ENCODE results near the gene KANSL1.

DNA sequence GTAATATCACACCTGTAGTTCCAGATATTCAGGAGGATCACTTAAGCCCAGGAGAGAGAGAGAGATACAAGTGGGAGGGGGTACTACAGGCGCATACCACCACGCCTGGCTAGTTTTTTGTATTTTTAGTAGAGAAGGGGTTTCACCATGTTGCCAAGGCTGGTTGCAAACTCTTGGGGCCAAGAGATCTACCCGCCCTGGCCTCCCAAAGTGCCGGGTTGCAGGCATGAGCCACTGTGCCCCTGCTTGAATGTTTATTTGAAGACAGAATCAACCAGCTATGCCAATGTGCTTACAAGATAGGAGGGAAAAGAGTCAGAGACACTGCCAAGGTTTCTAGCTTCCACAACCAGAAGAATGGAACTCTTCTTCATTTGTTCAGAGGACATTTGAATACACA is 106.4 kb downstream of the KANSL1 start:
- TF ChIP-seq POLR2A (IDR thresholded peaks at IDR 0.05) (no peak), POLR2AphosphoS5 (IDR thresholded peaks at IDR 0.05) (no peak), EP300 (IDR thresholded peaks at IDR 0.05) (no peak)
- TF ChIP-seq, protein P1, sequence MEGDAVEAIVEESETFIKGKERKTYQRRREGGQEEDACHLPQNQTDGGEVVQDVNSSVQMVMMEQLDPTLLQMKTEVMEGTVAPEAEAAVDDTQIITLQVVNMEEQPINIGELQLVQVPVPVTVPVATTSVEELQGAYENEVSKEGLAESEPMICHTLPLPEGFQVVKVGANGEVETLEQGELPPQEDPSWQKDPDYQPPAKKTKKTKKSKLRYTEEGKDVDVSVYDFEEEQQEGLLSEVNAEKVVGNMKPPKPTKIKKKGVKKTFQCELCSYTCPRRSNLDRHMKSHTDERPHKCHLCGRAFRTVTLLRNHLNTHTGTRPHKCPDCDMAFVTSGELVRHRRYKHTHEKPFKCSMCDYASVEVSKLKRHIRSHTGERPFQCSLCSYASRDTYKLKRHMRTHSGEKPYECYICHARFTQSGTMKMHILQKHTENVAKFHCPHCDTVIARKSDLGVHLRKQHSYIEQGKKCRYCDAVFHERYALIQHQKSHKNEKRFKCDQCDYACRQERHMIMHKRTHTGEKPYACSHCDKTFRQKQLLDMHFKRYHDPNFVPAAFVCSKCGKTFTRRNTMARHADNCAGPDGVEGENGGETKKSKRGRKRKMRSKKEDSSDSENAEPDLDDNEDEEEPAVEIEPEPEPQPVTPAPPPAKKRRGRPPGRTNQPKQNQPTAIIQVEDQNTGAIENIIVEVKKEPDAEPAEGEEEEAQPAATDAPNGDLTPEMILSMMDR (IDR thresholded peaks at IDR 0.05) = no peak
